HG03378 (cell line): ENCODE measurements around the gene LCN1.

Experiments
- ATAC-seq: cut with Tn5 transposase; IDR thresholded peaks from one replicate; pipeline ENCODE4 v1.9.1; 2021; ENCODE audit warnings: mild to moderate bottlenecking, moderate library complexity; ENCODE audit not compliant: unreplicated experiment

Gene LCN1

GRCh38 chr9:135488013-135488330, 33.3 kb upstream of the LCN1 start:
- no peak for ATAC-seq

GRCh38 chr9:135488527-135488926, 32.7 kb upstream of the LCN1 start:
- no peak for ATAC-seq

- no peak for ATAC-seq
Measured at GRCh38 chr9:135489188-135489906, 31.9 kb upstream of the LCN1 start.

GRCh38 chr9:135490166-135490870, 30.9 kb upstream of the LCN1 start:
- ATAC-seq = no peak

- ATAC-seq = no peak
Measured at GRCh38 chr9:135490980-135491464, 30.2 kb upstream of the LCN1 start.

GRCh38 chr9:135491764-135492163, 29.5 kb upstream of the LCN1 start:
- ATAC-seq = no peak

- ATAC-seq = no peak
Measured at GRCh38 chr9:135492886-135493669, 28.2 kb upstream of the LCN1 start.

GRCh38 chr9:135494791-135495559, 26.3 kb upstream of the LCN1 start:
- no peak for ATAC-seq

GRCh38 chr9:135498381-135499126, 22.7 kb upstream of the LCN1 start:
- no peak for ATAC-seq

- ATAC-seq = peak; percentile 36
Measured at GRCh38 chr9:135499326-135500070, 21.7 kb upstream of the LCN1 start.

GRCh38 chr9:135500071-135500524, 21.1 kb upstream of the LCN1 start:
- ATAC-seq = no peak

- ATAC-seq = peak; percentile 37
Measured at GRCh38 chr9:135500525-135501260, 20.5 kb upstream of the LCN1 start, which contains the start of gene MRPS2. Gene MRPS2 (plus strand): TSS chr9:135500682. CDS start chr9:135500711, 29 bp downstream.

GRCh38 chr9:135501261-135502167, 19.7 kb upstream of the LCN1 start:
- no peak for ATAC-seq

GRCh38 chr9:135502168-135502872, 18.9 kb upstream of the LCN1 start:
- ATAC-seq = no peak

GRCh38 chr9:135502873-135503321, 18.3 kb upstream of the LCN1 start:
- no peak for ATAC-seq

GRCh38 chr9:135503371-135504261, 17.6 kb upstream of the LCN1 start:
- no peak for ATAC-seq
